Measurements from ENCODE around the gene PFDN5.
"Not testable (repeated sequence)": the region's sequence is repeated elsewhere in the genome, so short reads cannot be mapped to it uniquely, and the experiment has no call there.

Gene PFDN5

GRCh38 chr12:53286448-53286847, 8.9 kb upstream of the PFDN5 start:
- DNase-seq (ENCODE audit: low read depth in 2 of 2), result no peak

DNA sequence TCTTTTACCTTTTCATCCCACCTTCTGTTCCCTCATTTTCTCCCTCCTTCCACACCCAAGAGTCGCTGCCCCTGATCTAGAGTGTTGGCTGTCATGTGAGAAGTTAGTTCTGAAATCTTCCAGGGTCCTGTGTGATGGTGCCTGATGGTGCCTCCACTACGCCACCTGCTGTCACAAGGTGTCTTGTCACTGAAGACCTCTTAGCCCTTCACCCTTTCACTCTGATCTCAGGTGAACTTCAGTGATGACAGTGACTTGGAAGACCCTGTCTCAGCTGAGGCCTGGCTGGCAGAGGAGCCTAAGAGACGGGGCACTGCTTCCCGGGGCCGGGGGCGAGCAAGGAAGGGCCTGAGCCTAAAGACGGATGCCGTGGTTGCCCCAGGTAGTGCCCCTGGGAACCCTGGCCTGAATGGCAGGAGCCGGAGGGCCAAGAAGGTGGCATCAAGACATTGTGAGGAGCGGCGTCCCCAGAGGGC, 7.6 kb upstream of the PFDN5 start:
- peak; percentile 38 to 63 for DNase-seq (ENCODE audit: low read depth in 2 of 2)

GRCh38 chr12:53288322-53288721, 7.0 kb upstream of the PFDN5 start:
- DNase-seq (ENCODE audit: low read depth in 2 of 2), result no peak

GRCh38 chr12:53289891-53290290, 5.5 kb upstream of the PFDN5 start:
- DNase-seq (ENCODE audit: low read depth in 2 of 2), result no peak

GRCh38 chr12:53290661-53291060, 4.7 kb upstream of the PFDN5 start:
- DNase-seq (ENCODE audit: low read depth in 2 of 2), result no peak

GRCh38 chr12:53292426-53292825, 2.9 kb upstream of the PFDN5 start:
- DNase-seq (ENCODE audit: low read depth in 2 of 2), result no peak

GRCh38 chr12:53295891-53296219, 513 bp downstream of the PFDN5 start:
- DNase-seq (ENCODE audit: low read depth in 2 of 2), result no peak

GRCh38 chr12:53297106-53297505, 1.8 kb downstream of the PFDN5 start:
- not testable (repeated sequence) for DNase-seq (ENCODE audit: low read depth in 2 of 2)

GRCh38 chr12:53298164-53298563, 2.8 kb downstream of the PFDN5 start:
- DNase-seq (ENCODE audit: low read depth in 2 of 2), result no peak

DNA sequence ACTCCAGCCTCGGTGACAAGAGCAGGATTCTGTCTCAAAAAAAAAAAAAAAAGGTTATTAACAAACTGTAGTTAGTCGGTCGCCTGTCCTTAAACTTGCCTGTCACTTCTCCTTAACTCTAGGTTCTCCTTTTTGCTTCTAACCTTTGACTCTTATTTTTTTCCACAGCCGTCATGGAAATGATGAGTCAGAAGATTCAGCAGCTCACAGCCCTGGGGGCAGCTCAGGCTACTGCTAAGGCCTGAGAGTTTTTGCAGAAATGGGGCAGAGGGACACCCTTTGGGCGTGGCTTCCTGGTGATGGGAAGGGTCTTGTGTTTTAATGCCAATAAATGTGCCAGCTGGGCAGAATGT, 3.7 kb downstream of the PFDN5 start:
- DNase-seq (ENCODE audit: low read depth in 2 of 2), result peak in 1 of 2 donors; percentile 12

GRCh38 chr12:53299454-53300180, 4.3 kb downstream of the PFDN5 start, which contains the start of gene MYG1:
TSS of gene MYG1 (plus strand) at chr12:53299695. CDS start at chr12:53299738, 43 bp downstream.
- peak; percentile 64 to 75 for DNase-seq (ENCODE audit: low read depth in 2 of 2)

GRCh38 chr12:53300187-53300586, 4.8 kb downstream of the PFDN5 start:
- DNase-seq (ENCODE audit: low read depth in 2 of 2), result no peak

DNA sequence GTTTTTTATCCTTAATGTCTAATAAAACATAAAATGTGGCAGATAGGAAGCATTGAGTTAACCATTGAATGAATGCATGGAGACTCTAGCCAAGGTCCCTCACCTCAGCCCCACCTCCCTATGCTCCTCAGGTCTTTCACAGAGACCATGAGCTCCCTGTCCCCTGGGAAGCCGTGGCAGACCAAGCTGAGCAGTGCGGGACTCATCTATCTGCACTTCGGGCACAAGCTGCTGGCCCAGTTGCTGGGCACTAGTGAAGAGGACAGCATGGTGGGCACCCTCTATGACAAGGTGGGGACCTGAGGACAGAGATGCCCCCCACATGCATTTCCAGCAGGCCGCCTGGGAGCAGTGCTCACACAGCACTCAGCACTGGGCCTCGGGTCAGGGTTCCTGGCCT, 7.6 kb downstream of the PFDN5 start:
- no peak for DNase-seq (ENCODE audit: low read depth in 2 of 2)

- no peak for DNase-seq (ENCODE audit: low read depth in 2 of 2)
Measured at GRCh38 chr12:53306826-53307225, 11.5 kb downstream of the PFDN5 start.

DNA sequence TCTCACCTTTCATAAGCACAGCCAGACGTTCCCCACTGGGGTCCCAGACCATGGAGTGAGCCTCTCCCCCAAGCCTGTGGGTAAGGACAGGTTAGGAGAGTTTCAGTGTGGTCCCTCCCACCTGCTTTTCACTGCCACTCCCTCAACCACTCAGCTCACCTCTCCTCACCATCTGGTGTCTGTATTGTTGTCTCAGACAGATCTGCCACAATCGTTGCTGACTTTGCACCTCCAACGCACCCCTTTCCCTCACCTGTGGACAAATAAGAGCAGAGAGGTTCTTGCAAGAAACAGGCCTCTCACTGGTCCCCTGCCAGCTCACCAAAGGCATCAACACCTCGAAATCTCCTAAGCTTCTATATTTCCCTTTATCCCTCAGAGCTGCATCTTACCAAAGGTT, 12.9 kb downstream of the PFDN5 start:
- no peak for DNase-seq (ENCODE audit: low read depth in 2 of 2)

DNA sequence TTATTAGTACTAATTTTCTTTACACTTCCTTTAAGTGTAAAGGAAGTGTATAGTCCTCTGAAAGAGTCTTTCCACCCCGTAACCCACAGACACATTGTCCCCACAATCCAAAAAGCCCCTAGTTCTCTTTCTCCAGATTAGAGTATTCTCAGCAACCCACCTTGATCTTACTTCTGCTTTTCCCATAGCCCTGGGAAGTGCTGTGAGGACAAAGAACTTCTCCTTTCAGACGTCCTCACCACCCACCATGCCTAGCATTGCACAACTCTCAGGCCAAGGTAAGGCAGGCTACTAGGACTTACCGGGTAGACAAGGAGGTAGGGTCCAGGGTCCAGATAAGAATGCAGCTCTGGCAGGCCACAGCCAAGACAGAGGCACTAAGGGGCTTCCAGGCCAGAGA, 18.7 kb downstream of the PFDN5 start:
- DNase-seq (ENCODE audit: low read depth in 2 of 2), result no peak

DNA sequence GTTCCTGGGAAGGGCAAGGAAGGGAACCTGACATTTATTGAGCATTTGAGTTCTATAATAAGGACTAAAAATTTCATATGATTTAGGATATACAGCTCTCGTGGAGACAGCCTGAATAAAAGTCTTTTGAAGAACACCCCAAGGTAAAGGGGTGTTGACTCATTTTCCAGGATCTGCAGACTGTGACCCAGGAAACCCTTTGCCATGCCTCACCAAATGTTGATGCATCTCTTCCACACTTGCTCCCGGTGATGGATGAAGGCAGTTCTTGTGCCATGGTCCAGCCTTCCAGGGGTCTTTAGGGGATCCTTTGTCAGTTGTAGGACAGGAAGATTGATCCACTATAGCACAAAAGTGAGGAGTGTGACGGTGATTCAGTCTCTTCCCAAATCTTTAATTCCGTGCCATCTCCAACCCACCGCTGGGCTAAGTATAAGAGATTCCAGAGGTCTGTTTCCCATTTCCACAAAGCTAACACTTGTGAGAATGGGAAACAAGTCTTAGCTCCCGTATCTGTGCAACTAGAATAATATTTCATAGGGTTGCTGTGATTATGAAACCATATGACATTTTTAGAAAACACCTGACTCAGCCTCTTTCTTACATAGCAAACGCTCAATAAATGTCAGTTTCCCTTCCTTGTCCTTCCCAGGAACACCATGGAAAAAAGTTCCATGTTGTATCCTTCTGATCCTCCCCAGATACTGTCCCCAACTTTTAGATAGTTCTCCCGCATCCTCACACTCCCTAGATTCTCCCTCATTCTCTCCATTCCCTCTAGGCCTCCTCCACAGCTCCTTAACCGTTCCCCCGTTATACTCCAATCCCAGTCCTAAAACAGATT, 25.2 kb downstream of the PFDN5 start:
- no peak for DNase-seq (ENCODE audit: low read depth in 2 of 2)

DNA sequence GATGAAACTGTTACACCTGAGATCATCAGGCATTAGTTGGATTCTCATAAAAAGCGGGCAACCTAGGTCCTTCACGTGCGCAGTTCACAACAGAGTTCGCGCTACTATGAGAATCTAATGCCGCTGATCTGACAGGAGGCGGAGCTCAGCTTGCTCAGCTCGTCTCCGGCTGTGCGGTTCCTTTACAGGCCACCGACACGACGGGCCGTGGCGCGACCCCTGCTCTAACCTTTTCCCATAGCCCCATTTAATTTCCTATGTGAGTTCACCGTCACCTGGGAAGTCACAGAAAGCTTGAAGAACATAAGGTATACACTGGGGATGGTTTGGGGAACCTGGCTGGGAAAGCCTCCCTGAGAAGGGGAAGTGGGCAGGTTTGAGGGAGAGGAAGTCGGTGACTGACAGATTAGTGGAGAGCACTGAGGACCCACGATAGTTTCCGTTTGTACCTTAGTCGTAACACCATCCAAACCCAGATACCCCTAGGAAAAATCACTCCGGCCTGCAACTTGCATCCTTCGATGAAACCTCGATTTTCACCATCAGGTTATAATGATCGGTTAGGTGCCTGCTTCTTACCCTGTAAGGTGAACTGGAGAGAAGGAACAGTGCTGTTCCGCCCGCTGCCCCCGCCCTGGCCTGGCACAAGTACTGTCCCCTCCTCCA, 28.9 kb downstream of the PFDN5 start:
- peak in 1 of 2 donors; percentile 44 for DNase-seq (ENCODE audit: low read depth in 2 of 2)

- peak; percentile 68 to 83 for DNase-seq (ENCODE audit: low read depth in 2 of 2)
Measured at GRCh38 chr12:53324779-53325510, 29.6 kb downstream of the PFDN5 start.

DNA sequence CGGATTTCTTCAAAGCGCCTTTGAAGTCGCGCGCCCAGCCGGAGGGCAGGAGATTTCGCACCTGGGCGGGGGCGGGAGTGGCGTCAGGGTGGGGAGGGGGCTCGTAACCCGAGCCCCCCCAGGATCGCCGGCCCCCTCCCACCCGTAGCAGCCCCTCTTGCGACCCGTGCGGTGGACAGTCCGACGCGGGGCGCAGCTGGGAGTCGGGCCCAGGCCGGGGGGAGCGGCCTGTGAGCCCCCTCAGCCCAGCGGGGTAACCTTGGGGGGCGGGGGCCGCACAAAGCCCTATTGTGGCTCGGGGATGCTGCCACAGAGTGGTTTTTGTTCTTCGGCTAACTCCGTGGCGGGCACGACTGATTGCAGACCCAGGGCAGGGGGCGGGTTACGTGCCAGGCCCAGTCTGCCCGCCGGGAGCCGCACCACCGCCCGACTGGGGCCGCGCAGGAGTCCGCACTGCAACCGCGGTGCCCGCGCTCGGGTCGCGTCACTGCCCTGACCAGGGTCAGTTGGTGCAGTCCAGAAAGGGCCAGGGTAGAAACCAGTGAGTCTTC, 30.2 kb downstream of the PFDN5 start:
- peak in 1 of 2 donors; percentile 8 for DNase-seq (ENCODE audit: low read depth in 2 of 2)

- DNase-seq (ENCODE audit: low read depth in 2 of 2), result no peak
Measured at GRCh38 chr12:53326460-53327185, 31.3 kb downstream of the PFDN5 start.
